Progenitor cell of endocrine pancreas (in vitro differentiated cells): Measurements from ENCODE around the gene TYSND1. TPM values are rescaled to one million over a fixed set of nuclear protein-coding genes. Genes with fewer than 3 reads are reported as not detected.
A peak's percentile ranks its signal among the peaks of the same experiment; 100 is the strongest.
"Not testable (repeated sequence)": the region's sequence is repeated elsewhere in the genome, so short reads cannot be mapped to it uniquely, and the experiment has no call there.

Source experiments
- DNase-seq: peaks from one replicate; pipeline ENCODE4 v3.0.0; 2021; ENCODE audit warnings: low spot score; ENCODE audit not compliant: unreplicated experiment
- H3K27ac Mint-ChIP-seq: 2 replicates; pipeline ENCODE4 v1.8.0; 2021; ENCODE audit warnings: mild to moderate bottlenecking, moderate library complexity, mixed read lengths
- H3K27me3 Mint-ChIP-seq: 2 replicates; pipeline ENCODE4 v1.8.0; 2021; ENCODE audit warnings: mixed read lengths
- H3K36me3 Mint-ChIP-seq: 2 replicates; pipeline ENCODE4 v1.8.0; 2022; ENCODE audit warnings: mixed read lengths; ENCODE audit not compliant: insufficient read depth
- H3K4me1 Mint-ChIP-seq: 2 replicates; pipeline ENCODE4 v1.8.0; 2021; ENCODE audit warnings: low read depth, mixed read lengths
- H3K4me3 Mint-ChIP-seq: 2 replicates; pipeline ENCODE4 v1.8.0; 2021; ENCODE audit warnings: low read depth, mild to moderate bottlenecking, moderate library complexity, mixed read lengths
- H3K9me3 Mint-ChIP-seq: 2 replicates; pipeline ENCODE4 v1.8.0; 2021; ENCODE audit warnings: low read depth, mixed read lengths
- total RNA-seq: library from RNA; stranded (reverse); gene quantifications from 2 replicates; pipeline ENCODE4 v1.2.1, GENCODE V29; 2021
- TF ChIP-seq, protein P1 (sequence below): fragments of 200-600 bp; sonication (generic); IDR thresholded peaks from one replicate; pipeline ENCODE4 v1.5.0; 2021; ENCODE audit warnings: antibody characterized with exemption, mild to moderate bottlenecking; ENCODE audit not compliant: unreplicated experiment

The TYSND1 gene
- total RNA-seq, 1 donor from 2014 or later, result 12.6 TPM

DNA sequence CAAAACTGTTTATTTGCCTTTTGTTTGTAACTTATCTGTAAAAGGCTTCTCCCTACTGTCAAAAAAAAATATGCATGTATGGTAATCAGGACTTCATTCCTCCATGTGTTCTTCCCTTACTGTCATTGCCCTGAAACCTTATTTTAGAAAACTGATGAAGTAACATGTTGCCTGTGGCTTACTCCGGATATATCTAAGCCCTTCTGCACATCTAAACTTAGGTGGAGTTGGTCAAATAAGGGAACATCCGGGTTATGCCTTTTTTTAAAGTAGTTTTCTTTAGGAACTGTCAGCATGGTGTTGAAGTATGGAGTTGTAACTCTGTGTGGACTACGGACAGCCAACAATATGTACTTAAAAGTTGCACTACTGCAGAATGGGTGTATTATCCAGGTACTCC is 17.7 kb upstream of the TYSND1 start:
- Mint-ChIP-seq H3K27me3 (no peaks in the 10 kb centered on the region), H3K4me3 (no peak overlapping the region), H3K36me3 (peaks cover 6% of the 10 kb centered on the region), H3K9me3 (no peaks in the 10 kb centered on the region), H3K27ac (no peak overlapping the region), H3K4me1 (peaks cover 8% of the 10 kb centered on the region)
- TF ChIP-seq, protein P1, sequence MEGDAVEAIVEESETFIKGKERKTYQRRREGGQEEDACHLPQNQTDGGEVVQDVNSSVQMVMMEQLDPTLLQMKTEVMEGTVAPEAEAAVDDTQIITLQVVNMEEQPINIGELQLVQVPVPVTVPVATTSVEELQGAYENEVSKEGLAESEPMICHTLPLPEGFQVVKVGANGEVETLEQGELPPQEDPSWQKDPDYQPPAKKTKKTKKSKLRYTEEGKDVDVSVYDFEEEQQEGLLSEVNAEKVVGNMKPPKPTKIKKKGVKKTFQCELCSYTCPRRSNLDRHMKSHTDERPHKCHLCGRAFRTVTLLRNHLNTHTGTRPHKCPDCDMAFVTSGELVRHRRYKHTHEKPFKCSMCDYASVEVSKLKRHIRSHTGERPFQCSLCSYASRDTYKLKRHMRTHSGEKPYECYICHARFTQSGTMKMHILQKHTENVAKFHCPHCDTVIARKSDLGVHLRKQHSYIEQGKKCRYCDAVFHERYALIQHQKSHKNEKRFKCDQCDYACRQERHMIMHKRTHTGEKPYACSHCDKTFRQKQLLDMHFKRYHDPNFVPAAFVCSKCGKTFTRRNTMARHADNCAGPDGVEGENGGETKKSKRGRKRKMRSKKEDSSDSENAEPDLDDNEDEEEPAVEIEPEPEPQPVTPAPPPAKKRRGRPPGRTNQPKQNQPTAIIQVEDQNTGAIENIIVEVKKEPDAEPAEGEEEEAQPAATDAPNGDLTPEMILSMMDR, result no peak
- no peak for DNase-seq

DNA sequence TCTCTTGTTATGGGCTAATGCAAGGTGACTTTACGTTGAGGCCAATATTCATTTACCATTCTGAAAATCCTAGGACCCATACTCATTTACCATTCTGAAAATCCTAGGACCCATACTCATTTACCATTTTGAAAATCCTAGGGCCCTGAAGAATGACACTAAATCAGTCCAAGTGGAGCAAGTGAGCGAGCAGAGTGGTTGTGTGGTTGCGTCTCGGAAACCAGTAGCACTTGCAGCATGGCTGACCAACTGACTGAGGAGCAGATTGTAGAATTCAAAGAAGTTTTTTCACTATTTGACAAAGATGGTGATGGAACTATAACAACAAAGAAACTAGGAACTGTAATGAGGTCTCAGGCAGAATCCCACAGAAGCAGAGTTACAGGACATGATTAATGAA is 16.9 kb upstream of the TYSND1 start:
- peak overlapping the region; percentile 46 for H3K27ac Mint-ChIP-seq
- TF ChIP-seq, protein P1, result no peak
- no peak overlapping the region for H3K4me3 Mint-ChIP-seq

DNA sequence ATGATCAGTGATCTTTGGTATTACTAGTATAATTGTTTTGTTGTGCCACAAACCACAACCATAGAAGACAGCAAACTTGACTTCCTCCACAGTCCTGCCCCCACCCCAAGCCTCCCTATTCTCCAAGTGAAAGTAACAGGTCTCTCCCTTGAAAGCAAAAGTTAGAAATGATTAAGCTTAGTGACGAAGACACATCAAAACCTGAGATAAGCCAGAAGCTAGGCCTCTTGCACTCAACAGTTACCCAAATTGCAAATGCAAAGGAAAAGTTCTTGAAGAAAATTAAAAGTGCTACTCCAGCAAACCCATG is 16.3 kb upstream of the TYSND1 start:
- H3K36me3 Mint-ChIP-seq, result peaks cover 6% of the 10 kb centered on the region
- H3K4me1 Mint-ChIP-seq, result peaks cover 3% of the 10 kb centered on the region
- H3K9me3 Mint-ChIP-seq, result no peaks in the 10 kb centered on the region
- no peak overlapping the region for H3K27ac Mint-ChIP-seq
- H3K4me3 Mint-ChIP-seq, result no peak overlapping the region
- no peak for DNase-seq
- TF ChIP-seq, protein P1, result no peak
- no peaks in the 10 kb centered on the region for H3K27me3 Mint-ChIP-seq

More for the DNA sequence above, 16.9 kb upstream of the TYSND1 start:
- H3K27me3 Mint-ChIP-seq, result no peaks in the 10 kb centered on the region
- no peaks in the 10 kb centered on the region for H3K9me3 Mint-ChIP-seq
- peaks cover 6% of the 10 kb centered on the region for H3K36me3 Mint-ChIP-seq
- H3K4me1 Mint-ChIP-seq, result peaks cover 3% of the 10 kb centered on the region
- no peak for DNase-seq

DNA sequence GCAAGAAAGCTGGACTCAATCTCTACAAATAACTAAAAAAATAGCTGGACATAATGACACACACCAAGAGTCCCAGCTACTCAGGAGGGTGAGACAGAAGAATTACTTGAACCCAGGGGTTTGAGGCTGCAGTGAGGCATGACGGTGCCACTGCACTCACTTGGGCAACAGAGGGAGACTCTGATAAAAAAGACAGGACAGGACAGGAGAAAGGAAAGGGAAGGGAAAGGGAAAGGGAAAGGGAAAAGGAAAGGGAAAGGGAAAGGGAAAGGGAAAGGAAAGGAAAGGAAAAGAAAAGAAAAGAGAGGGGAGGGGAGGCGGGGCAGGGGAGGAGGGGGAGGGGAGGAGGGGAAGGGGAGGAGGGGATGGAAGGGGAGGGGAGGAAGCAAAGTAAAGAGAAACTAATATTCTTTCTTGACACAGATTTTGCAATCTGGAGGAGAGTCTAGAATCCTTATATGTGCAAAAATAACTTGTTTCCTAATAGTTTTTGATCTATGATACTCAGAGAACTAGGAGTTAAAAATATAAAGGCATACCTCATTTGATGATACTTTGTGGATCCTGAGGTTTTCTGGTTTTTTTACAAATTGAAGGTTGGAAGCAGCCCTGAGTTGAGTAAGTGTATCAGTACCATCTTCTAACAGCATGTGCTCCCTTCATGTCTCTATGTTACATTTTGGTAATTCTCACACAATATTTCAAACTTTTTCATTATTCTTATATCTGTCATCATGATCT is 15.8 kb upstream of the TYSND1 start:
- no peaks in the 10 kb centered on the region for H3K9me3 Mint-ChIP-seq
- TF ChIP-seq, protein P1, result no peak
- H3K36me3 Mint-ChIP-seq, result peaks cover 6% of the 10 kb centered on the region
- DNase-seq, result no peak
- peaks cover 3% of the 10 kb centered on the region for H3K4me1 Mint-ChIP-seq
- peak overlapping the region; percentile 30 for H3K27ac Mint-ChIP-seq
- H3K4me3 Mint-ChIP-seq, result no peak overlapping the region
- no peaks in the 10 kb centered on the region for H3K27me3 Mint-ChIP-seq

DNA sequence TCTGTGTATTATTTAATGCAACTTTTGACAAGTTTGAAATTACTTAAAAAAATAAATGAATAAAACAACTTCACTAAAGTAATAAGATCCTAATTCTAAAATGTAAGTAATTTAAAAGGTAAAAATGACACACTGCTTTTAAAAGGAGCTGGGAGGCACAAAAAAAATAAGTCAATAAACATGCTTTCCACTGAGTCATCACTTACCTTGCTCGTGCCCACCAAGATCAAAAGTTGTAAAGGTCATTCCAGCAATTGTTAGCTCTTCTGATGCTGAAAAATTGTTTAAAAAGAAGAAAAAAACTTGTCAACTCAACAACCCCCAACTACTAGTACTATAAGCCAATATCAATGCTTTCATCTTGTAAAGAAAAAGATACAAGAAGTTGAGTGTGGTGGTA is 14.3 kb upstream of the TYSND1 start:
- no peak for DNase-seq
- no peaks in the 10 kb centered on the region for H3K9me3 Mint-ChIP-seq
- H3K4me3 Mint-ChIP-seq, result no peak overlapping the region
- H3K4me1 Mint-ChIP-seq, result peaks cover 6% of the 10 kb centered on the region
- TF ChIP-seq, protein P1, result no peak
- H3K27me3 Mint-ChIP-seq, result no peaks in the 10 kb centered on the region
- H3K36me3 Mint-ChIP-seq, result peaks cover 10% of the 10 kb centered on the region
- no peak overlapping the region for H3K27ac Mint-ChIP-seq

DNA sequence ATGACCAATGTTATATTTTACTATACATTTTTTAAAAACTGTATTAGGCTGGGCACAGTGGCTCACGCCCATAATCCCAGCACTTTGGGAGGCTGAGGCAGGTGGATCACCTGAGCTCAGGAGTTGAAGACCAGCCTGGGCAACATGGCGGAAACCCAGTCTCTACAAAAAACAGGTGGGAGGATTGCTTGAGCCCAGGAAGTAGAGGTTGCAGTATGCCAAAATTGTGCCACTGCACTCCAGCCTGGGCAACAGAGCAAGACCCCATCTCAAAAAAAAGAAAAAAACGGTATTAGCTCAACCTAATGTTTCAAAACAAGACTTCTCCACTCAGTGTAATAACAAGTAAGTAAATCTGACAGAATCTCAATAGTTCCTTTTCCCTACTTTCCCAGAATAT is 12.9 kb upstream of the TYSND1 start:
- H3K27ac Mint-ChIP-seq, H3K27me3 Mint-ChIP-seq, DNase-seq, H3K9me3 Mint-ChIP-seq, H3K4me3 Mint-ChIP-seq: not testable (repeated sequence)
- peaks cover 13% of the 10 kb centered on the region for H3K4me1 Mint-ChIP-seq
- peaks cover 12% of the 10 kb centered on the region for H3K36me3 Mint-ChIP-seq
